Heart left ventricle (tissue), 16 donors: ENCODE results near the gene VCX3A. TPM values are rescaled to one million over a fixed set of nuclear protein-coding genes. Genes with fewer than 3 reads are reported as not detected.
"Not testable (repeated sequence)": the region's sequence is repeated elsewhere in the genome, so short reads cannot be mapped to it uniquely, and the experiment has no call there.

ENCODE experiments used
- ATAC-seq, 4 donors: fragments of 200-7000 bp; cut with Tn5 transposase; one replicate each; pipeline ENCODE4 v1.9.1; 2020 to 2022; ENCODE audit warnings: moderate library complexity in 4 of 4, mild to moderate bottlenecking in 3 of 4, moderate number of reproducible peaks in 1 of 4
- DNase-seq, 5 donors: peaks; one replicate each; pipeline ENCODE4 v3.0.0-alpha.2; 2020
- H3K27ac ChIP-seq, 12 donors: fragments of 200-600 bp; sonication (generic) in 4 of 12; one replicate each; pipeline versions ENCODE4 v1.5.0 to v1.8.0; 2016 to 2022; ENCODE audit warnings: mild to moderate bottlenecking in 2 of 12
- H3K27me3 ChIP-seq, 9 donors: fragments of 200-600 bp; sonication (generic) in 2 of 9; one replicate each; pipeline versions ENCODE4 v1.5.1 to v1.8.0; 2016 to 2022; ENCODE audit warnings: mild to moderate bottlenecking in 3 of 9
- H3K36me3 ChIP-seq, 9 donors: fragments of 200-600 bp; sonication (generic) in 2 of 9; one replicate each; pipeline versions ENCODE4 v1.5.0 to v1.8.0; 2018 to 2022; ENCODE audit warnings: mild to moderate bottlenecking in 2 of 9
- H3K4me1 ChIP-seq, 12 donors: fragments of 200-600 bp; sonication (generic) in 4 of 12; one replicate each; pipeline versions ENCODE4 v1.5.0 to v1.8.0; 2016 to 2022; ENCODE audit warnings: mild to moderate bottlenecking in 3 of 12
- H3K4me3 ChIP-seq, 12 donors: fragments of 200-600 bp; sonication (generic) in 4 of 12; one replicate each; pipeline versions ENCODE4 v1.5.0 to v1.8.0; 2017 to 2022; ENCODE audit warnings: mild to moderate bottlenecking in 9 of 12, moderate library complexity in 4 of 12
- H3K9me3 ChIP-seq, 12 donors: fragments of 200-600 bp; sonication (generic) in 4 of 12; one replicate each; pipeline versions ENCODE4 v1.5.0 to v1.8.0; 2016 to 2022; ENCODE audit warnings: mild to moderate bottlenecking in 1 of 12
- POLR2A ChIP-seq, 2 donors: fragments of 450-650 bp; IDR thresholded peaks; one replicate each; pipeline ENCODE4 v1.6.1; 2017; ENCODE audit warnings: antibody characterized with exemption in 2 of 2, mild to moderate bottlenecking in 2 of 2, moderate library complexity in 2 of 2
- WGBS, 4 donors: extraction: QIAGEN DNeasy Blood & Tissue Kit in 2 of 4; methylation state at CpG; one replicate each; pipeline versions ENCODE4 v1.1.5 to v1.1.7; 2013 to 2018; 5-methylcytosine and 5-hydroxymethylcytosine counted together
- intact Hi-C, 10 donors: fragments of 100-400 bp; cut with DNase I; formaldehyde crosslinking; loops; one replicate each; pipeline versions ENCODE4 v1.11.1 to v1.14.2; 2022
- long read RNA-seq, 3 donors: library from polyadenylated mRNA; unstranded; transcript quantifications; one replicate each; pipeline ENCODE4 v2.0.0, GENCODE V29; 2020 to 2021
- polyA plus RNA-seq, 2 donors: library from polyadenylated mRNA; stranded (reverse); fragments of 200-250 nt; gene quantifications; one replicate each; pipeline ENCODE4 v1.2.3, GENCODE V29; 2013
- total RNA-seq, 9 donors: library from RNA; depleted of rRNA in 2 of 9; stranded (reverse); fragments of >200 nt in 2 of 9; fragmentation: NEBNext Ultra II Directional in 3 of 9; extraction: Animal tissue kit (Norgen Biotek cat#: 25700) in 3 of 9; gene quantifications; one replicate each; pipeline versions ENCODE4 v1.1.0 to v1.2.4, GENCODE V29; 2016 to 2023
- TF ChIP-seq, protein P1 (sequence below), 12 donors: fragments of 200-600 bp; sonication (generic) in 4 of 12; IDR thresholded peaks; one replicate each; pipeline versions ENCODE4 v1.5.0 to v1.8.0; 2018 to 2022; ENCODE audit warnings: antibody characterized with exemption in 12 of 12, mild to moderate bottlenecking in 5 of 12
- donor health status: ischemic (EF 13 %, LVEDD 7.1; RV severe dilation, severe dysfunction).
- donor health status: healthy with polysubstance abuse.
- donor health status: DM: no; HTN: yes; CAD: no.
- donor health status: DM: no; HTN: no; CAD: no.
- donor health status: ischemic (EF 25% LVEDD 6.9; RV normal size, moderate dysfunction).
- donor health status: ischemic (EF 25% LVEDD 5.7; RV mildly dilated, moderate dysfunction).
- donor health status: healthy.
- donor health status: DM: yes; HTN: yes; CAD: no.
- donor health status: ischemic (EF 35%, LVEDD 5.7; RV mildly dilated, moderate dysfunction).
- donor health status: nonischemic (EF 11% LVEDD 7.7; RV severe dilation, severe dysfunction).
- donor health status: DM: yes; HTN: yes; CAD: no.
- donor health status: PGD.
- donor health status: ischemic (EF 29% LVEDD 5.4; RV normal size, mild dysfunction).
- donor health status: nonischemic (EF 23%, LVEDD 6.1; RV moderate dilation, normal function).

VCX3A gene
- total RNA-seq: not detected
- polyA plus RNA-seq: not detected
- long read RNA-seq, donor 1: 0 reads
- long read RNA-seq, donor 2: 0 reads
- long read RNA-seq, donor 3: 0 reads

- WGBS, 4 donors: 75 to 100% (median 89%) methylated on average over 1 of the region's 1 CpG
- H3K36me3 ChIP-seq, ATAC-seq, H3K9me3 ChIP-seq, H3K4me1 ChIP-seq, intact Hi-C loops, H3K27ac ChIP-seq, DNase-seq, H3K4me3 ChIP-seq, H3K27me3 ChIP-seq: not testable (repeated sequence)
Measured at GRCh38 chrX:6535018-6535417, at the start of gene VCX3A. Gene VCX3A, minus strand, starts transcription at chrX:6535118. Its CDS starts 621 bp downstream, at chrX:6534497.

GRCh38 chrX:6574762-6575161, 39.8 kb upstream of the VCX3A start:
- ATAC-seq (no peak), DNase-seq (no peak)
- Histone ChIP-seq H3K9me3 (no peaks in the 10 kb centered on the region), H3K27me3 (no peaks in the 10 kb centered on the region), H3K4me3 (no peak overlapping the region), H3K27ac (no peak overlapping the region), H3K36me3 (no peaks in the 10 kb centered on the region), H3K4me1 (no peaks in the 10 kb centered on the region)
- intact Hi-C loops: no loop called here
- TF ChIP-seq POLR2A (IDR thresholded peaks at IDR 0.05): no peak
- TF ChIP-seq, protein P1, sequence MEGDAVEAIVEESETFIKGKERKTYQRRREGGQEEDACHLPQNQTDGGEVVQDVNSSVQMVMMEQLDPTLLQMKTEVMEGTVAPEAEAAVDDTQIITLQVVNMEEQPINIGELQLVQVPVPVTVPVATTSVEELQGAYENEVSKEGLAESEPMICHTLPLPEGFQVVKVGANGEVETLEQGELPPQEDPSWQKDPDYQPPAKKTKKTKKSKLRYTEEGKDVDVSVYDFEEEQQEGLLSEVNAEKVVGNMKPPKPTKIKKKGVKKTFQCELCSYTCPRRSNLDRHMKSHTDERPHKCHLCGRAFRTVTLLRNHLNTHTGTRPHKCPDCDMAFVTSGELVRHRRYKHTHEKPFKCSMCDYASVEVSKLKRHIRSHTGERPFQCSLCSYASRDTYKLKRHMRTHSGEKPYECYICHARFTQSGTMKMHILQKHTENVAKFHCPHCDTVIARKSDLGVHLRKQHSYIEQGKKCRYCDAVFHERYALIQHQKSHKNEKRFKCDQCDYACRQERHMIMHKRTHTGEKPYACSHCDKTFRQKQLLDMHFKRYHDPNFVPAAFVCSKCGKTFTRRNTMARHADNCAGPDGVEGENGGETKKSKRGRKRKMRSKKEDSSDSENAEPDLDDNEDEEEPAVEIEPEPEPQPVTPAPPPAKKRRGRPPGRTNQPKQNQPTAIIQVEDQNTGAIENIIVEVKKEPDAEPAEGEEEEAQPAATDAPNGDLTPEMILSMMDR (IDR thresholded peaks at IDR 0.05): no peak
- 67 to 77% (median 69%) methylated on average over 5 of the region's 5 CpGs for WGBS, 4 donors

- no peak for TF ChIP-seq POLR2A (IDR thresholded peaks at IDR 0.05)
- TF ChIP-seq, protein P1 (IDR thresholded peaks at IDR 0.05): no peak
- no peak for DNase-seq
- Histone ChIP-seq H3K4me3 (no peak overlapping the region), H3K4me1 (no peaks in the 10 kb centered on the region), H3K27me3 (no peaks in the 10 kb centered on the region), H3K9me3 (no peaks in the 10 kb centered on the region), H3K27ac (no peak overlapping the region), H3K36me3 (no peaks in the 10 kb centered on the region)
- WGBS, 4 donors: 40 to 52% (median 50%) methylated on average over 3 of the region's 3 CpGs
- ATAC-seq: no peak
- intact Hi-C loops: no loop called here
Measured at GRCh38 chrX:6568031-6568430, 33.1 kb upstream of the VCX3A start.

DNA sequence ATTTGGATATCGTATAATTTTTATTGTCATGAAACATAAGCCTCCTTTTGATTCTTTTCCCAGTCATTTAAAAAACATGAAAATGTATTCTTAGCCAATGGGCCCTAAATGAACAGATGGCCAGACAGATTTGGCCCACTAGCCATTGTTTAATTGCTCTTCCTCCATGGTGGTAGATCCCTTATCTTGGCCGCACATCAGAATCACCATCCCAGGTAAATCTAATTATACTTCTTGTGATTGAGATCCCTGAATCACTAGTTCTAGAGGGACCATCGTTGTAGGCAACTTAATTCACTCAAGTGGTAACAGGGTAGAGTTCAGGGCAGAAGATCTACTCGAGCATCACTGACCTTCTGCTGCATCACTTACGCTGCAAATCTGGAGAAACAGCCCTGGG, 24.1 kb upstream of the VCX3A start:
- Histone ChIP-seq H3K9me3 (peaks cover 0 to 9% (median 0%) of the 10 kb centered on the region in 12 donors), H3K4me1 (no peaks in the 10 kb centered on the region), H3K27me3 (no peaks in the 10 kb centered on the region), H3K36me3 (no peaks in the 10 kb centered on the region), H3K27ac (no peak overlapping the region), H3K4me3 (no peak overlapping the region)
- DNase-seq: no peak
- WGBS, 4 donors: 82 to 88% (median 84%) methylated on average over 5 of the region's 5 CpGs
- TF ChIP-seq, protein P1 (IDR thresholded peaks at IDR 0.05): no peak
- TF ChIP-seq POLR2A (IDR thresholded peaks at IDR 0.05): no peak
- no peak for ATAC-seq
- intact Hi-C loops: no loop called here

DNA sequence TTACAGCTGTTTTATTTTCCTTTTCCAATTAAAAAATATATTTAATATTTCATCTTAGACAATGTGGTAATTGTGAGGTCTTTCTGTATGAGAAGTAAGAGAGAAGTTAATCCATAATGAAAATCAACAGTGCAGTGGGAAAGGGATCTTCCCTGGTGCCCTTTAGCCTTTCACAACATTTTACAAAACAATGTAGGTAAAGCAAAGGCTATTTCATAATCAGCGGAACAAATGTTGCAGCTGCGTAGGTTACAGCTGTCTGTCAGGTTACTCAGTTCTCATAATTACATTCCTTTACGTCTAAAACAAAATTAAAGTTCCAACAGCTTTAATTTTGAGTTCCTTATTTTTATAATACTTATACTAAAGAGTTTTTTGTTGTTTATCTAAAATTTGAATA, 22.8 kb upstream of the VCX3A start:
- TF ChIP-seq, protein P1 (IDR thresholded peaks at IDR 0.05): no peak
- no peak for TF ChIP-seq POLR2A (IDR thresholded peaks at IDR 0.05)
- intact Hi-C loops: no loop called here
- ATAC-seq: no peak
- H3K36me3 ChIP-seq: no peaks in the 10 kb centered on the region
- no peaks in the 10 kb centered on the region for H3K4me1 ChIP-seq
- no peak overlapping the region for H3K4me3 ChIP-seq
- 86 to 94% (median 92%) methylated on average over 3 of the region's 3 CpGs for WGBS, 4 donors
- H3K9me3 ChIP-seq: peaks cover 0 to 13% (median 0%) of the 10 kb centered on the region in 12 donors
- no peak overlapping the region for H3K27ac ChIP-seq
- no peaks in the 10 kb centered on the region for H3K27me3 ChIP-seq
- no peak for DNase-seq
